ENCODE data around the gene APCS. TPM values are rescaled to one million over a fixed set of nuclear protein-coding genes. Genes with fewer than 3 reads are reported as not detected.

APCS gene
- total RNA-seq (not detected), total RNA-seq (0 reads per million in 172 experiments)
- polyA plus RNA-seq (2013, experiment 1 of 2): not detected
- not detected for polyA plus RNA-seq (2013, experiment 2 of 2)

DNA sequence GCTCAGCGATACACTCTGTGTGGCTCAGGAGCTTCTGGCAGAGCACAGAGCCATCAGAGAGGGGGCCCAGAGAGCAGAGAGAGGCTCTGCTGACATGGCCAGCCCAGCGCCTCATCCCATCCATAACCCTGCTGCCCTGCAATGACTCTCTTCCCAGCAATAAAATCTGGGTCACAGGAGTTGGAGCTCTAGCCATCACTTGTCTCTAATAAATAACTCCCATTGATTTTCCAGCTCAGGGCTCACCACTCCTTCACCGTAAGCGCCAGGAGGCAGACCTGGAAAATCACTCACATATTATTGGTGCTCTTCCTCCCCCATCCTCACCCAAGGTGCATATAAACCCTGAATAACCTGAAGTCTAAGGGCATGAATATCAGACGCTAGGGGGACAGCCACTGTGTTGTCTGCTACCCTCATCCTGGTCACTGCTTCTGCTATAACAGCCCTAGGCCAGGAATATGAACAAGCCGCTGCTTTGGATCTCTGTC is at the start of gene APCS:
Gene APCS, plus strand, starts transcription at position 366 of the 491 bp plus-strand sequence. Its CDS starts 96 bp downstream, at position 462.
- Mint-ChIP-seq H3K27ac (no peak within 1 kb of the TSS), H3K9me3 (no peaks in the 10 kb centered on the region), H3K36me3 (ENCODE audit: low read depth) (no peaks in the 10 kb centered on the region), H3K4me3 (no peak within 1 kb of the TSS), H3K4me1 (ENCODE audit: low read depth) (no peaks in the 10 kb centered on the region), H3K27me3 (peaks cover 30% of the 10 kb centered on the region)
- no peak for TF ChIP-seq CTCF (IDR thresholded peaks at IDR 0.05)
- ChIA-PET CTCF (no interaction called here), POLR2A (no interaction called here)
- peaks cover 0 to 3% of the 10 kb centered on the region in 2 experiments for H3K27me3 ChIP-seq (ENCODE audit: control insufficient read depth in 1 of 2, insufficient read depth in 2 of 2, low read length in 2 of 2)
- H3K9me3 ChIP-seq (ENCODE audit: control insufficient read depth in 1 of 2, insufficient read depth in 1 of 2, low read length in 2 of 2): no peaks in the 10 kb centered on the region
- no peak for DNase-seq
- H3K4me3 ChIP-seq (ENCODE audit: low read length): no peak within 1 kb of the TSS
- no peak for ATAC-seq (ENCODE audit: poor library complexity)
- no peaks in the 10 kb centered on the region for H3K4me1 ChIP-seq (ENCODE audit: insufficient read depth, low read length)
- intact Hi-C loops (cut with DNase I, micrococcal nuclease): no loop called here
- no peaks in the 10 kb centered on the region for H3K36me3 ChIP-seq (ENCODE audit: insufficient read depth, low read length)
- no peak within 1 kb of the TSS for H3K27ac ChIP-seq (ENCODE audit: low read depth in 1 of 2, low read length in 2 of 2)

DNA sequence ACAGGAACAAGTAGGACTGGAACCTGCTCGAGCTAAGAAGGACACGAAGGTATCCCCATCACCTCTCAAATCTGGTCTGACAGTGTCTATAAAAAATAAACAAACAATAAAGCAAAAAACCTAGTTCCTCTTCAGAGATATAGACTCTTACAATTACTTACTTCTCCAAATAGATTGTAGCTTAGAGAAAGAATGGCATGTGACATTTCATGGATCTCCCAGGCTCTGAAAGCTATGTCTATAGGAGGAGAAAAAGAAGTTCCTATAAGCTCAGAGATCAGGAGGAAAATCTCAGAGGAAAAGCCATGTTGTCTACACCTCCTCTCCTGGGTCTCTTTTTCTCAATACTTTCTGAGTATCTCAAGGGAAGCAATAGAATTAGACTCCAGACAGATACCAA is 39.5 kb upstream of the APCS start:
- no peaks in the 10 kb centered on the region for H3K36me3 ChIP-seq (ENCODE audit: insufficient read depth, low read length)
- H3K27me3 ChIP-seq (ENCODE audit: control insufficient read depth in 1 of 2, insufficient read depth in 2 of 2, low read length in 2 of 2): no peaks in the 10 kb centered on the region
- Mint-ChIP-seq H3K4me1 (ENCODE audit: low read depth) (no peaks in the 10 kb centered on the region), H3K4me3 (no peak overlapping the region), H3K27me3 (peaks cover 28% of the 10 kb centered on the region), H3K36me3 (ENCODE audit: low read depth) (no peaks in the 10 kb centered on the region), H3K27ac (no peak overlapping the region), H3K9me3 (no peaks in the 10 kb centered on the region)
- ChIA-PET CTCF (no interaction called here), POLR2A (no interaction called here)
- H3K4me3 ChIP-seq (ENCODE audit: low read length): no peak overlapping the region
- no peaks in the 10 kb centered on the region for H3K9me3 ChIP-seq (ENCODE audit: control insufficient read depth in 1 of 2, insufficient read depth in 1 of 2, low read length in 2 of 2)
- DNase-seq (no peak), ATAC-seq (ENCODE audit: poor library complexity) (no peak)
- intact Hi-C loops (cut with DNase I, micrococcal nuclease): no loop called here
- no peaks in the 10 kb centered on the region for H3K4me1 ChIP-seq (ENCODE audit: insufficient read depth, low read length)
- no peak for TF ChIP-seq CTCF (IDR thresholded peaks at IDR 0.05)
- H3K27ac ChIP-seq (ENCODE audit: low read depth in 1 of 2, low read length in 2 of 2): no peak overlapping the region

DNA sequence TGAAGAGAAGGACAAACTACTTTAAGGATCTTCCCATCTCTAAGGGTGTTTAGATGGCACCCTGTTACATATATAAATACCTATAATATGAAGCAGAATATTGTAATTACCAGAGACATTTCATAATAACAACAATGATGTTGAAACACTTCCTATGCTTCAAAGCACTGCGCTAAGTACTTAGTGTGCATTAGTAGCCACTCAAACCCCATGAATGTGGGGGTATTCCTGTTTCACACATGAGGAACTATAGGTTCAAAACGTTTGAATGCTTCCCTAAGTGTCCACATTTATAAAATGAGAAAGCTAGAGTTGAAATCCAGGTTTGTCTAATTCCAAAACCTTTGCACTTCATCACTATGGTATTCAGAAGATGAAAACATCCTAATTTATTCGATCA is 33.4 kb upstream of the APCS start:
- intact Hi-C loops (cut with DNase I, micrococcal nuclease): no loop called here
- CTCF ChIA-PET: interaction anchor here (0.7 kb wide), 1 partner anchor 340 kb away, joined by 3 read pairs; no protein-coding TSS in a partner anchor
- DNase-seq: no peak
- Mint-ChIP-seq H3K4me1 (ENCODE audit: low read depth) (no peaks in the 10 kb centered on the region), H3K9me3 (no peaks in the 10 kb centered on the region), H3K4me3 (no peak overlapping the region), H3K27ac (no peak overlapping the region), H3K36me3 (ENCODE audit: low read depth) (no peaks in the 10 kb centered on the region), H3K27me3 (peaks cover 14% of the 10 kb centered on the region)
- POLR2A ChIA-PET: no interaction called here
- no peaks in the 10 kb centered on the region for H3K4me1 ChIP-seq (ENCODE audit: insufficient read depth, low read length)
- TF ChIP-seq CTCF (IDR thresholded peaks at IDR 0.05): no peak
- H3K27ac ChIP-seq (ENCODE audit: low read depth in 1 of 2, low read length in 2 of 2): no peak overlapping the region
- H3K9me3 ChIP-seq (ENCODE audit: control insufficient read depth in 1 of 2, insufficient read depth in 1 of 2, low read length in 2 of 2): no peaks in the 10 kb centered on the region
- no peaks in the 10 kb centered on the region for H3K36me3 ChIP-seq (ENCODE audit: insufficient read depth, low read length)
- no peaks in the 10 kb centered on the region for H3K27me3 ChIP-seq (ENCODE audit: control insufficient read depth in 1 of 2, insufficient read depth in 2 of 2, low read length in 2 of 2)
- no peak for ATAC-seq (ENCODE audit: poor library complexity)
- H3K4me3 ChIP-seq (ENCODE audit: low read length): no peak overlapping the region
